ENCODE measurements around the gene IQSEC3. TPM values are rescaled to one million over a fixed set of nuclear protein-coding genes. Genes with fewer than 3 reads are reported as not detected.

IQSEC3 gene
- total RNA-seq, 1 experiment from 2014 or later: 1.7 TPM

DNA sequence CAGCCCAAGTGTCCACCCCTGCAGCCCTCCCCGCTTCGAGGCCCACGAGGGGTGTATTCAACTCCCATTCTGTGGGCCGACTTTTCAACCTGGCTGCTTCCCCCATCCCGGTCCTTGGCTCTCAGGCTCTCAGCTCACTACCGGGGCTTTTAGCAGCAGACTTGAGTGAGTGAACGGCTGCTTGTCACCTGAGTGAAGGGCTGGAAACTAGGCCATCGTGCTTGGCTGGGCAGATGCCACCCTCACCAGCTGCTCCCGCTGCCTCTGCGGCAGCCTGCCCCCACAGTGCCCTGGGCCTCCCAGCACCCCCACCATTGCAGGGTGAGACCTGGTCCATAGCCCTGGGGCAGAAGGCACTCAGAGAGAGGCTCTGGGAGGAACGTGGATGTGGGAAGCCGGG is 87.5 kb downstream of the IQSEC3 start (continued):
- TF ChIP-seq, protein P1, sequence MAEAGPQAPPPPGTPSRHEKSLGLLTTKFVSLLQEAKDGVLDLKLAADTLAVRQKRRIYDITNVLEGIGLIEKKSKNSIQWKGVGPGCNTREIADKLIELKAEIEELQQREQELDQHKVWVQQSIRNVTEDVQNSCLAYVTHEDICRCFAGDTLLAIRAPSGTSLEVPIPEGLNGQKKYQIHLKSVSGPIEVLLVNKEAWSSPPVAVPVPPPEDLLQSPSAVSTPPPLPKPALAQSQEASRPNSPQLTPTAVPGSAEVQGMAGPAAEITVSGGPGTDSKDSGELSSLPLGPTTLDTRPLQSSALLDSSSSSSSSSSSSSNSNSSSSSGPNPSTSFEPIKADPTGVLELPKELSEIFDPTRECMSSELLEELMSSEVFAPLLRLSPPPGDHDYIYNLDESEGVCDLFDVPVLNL (CRISPR knock-in tag; IDR thresholded peaks at IDR 0.05; ENCODE audit: borderline replicate concordance, low read depth): no peak
- TF ChIP-seq RORB (CRISPR knock-in tag; IDR thresholded peaks at IDR 0.05): no peak

- Mint-ChIP-seq H3K4me3 (no peak overlapping the region), H3K9me3 (no peaks in the 10 kb centered on the region), H3K36me3 (no peaks in the 10 kb centered on the region), H3K27ac (no peak overlapping the region), H3K4me1 (peaks cover 20% of the 10 kb centered on the region), H3K27me3 (ENCODE audit: low read depth) (no peaks in the 10 kb centered on the region; the same call in 1 of the 2 replicates)
- ATAC-seq: no peak
- TF ChIP-seq, protein P1 (CRISPR knock-in tag; IDR thresholded peaks at IDR 0.05; ENCODE audit: borderline replicate concordance, low read depth): no peak
- TF ChIP-seq ZBTB21 (CRISPR knock-in tag; IDR thresholded peaks at IDR 0.05; ENCODE audit: borderline replicate concordance): no peak
- POLR2A ChIA-PET: no interaction called here
- CTCF ChIA-PET: interaction anchor here (1.2 to 2.7 kb wide), 3 partner anchors 13 to 65 kb away, joined by 5 to 8 read pairs (median 8); no protein-coding TSS in a partner anchor
- DNase-seq (ENCODE audit: low spot score): no peak
Measured at GRCh38 chr12:155006-155405, 88.4 kb downstream of the IQSEC3 start.

- POLR2A ChIA-PET: no interaction called here
- CTCF ChIA-PET: interaction anchor here (0.5 to 1.7 kb wide), 3 partner anchors 24 to 64 kb away, joined by 4 to 8 read pairs (median 5); no protein-coding TSS in a partner anchor
- no peak overlapping the region for H3K4me3 Mint-ChIP-seq
- peaks cover 20% of the 10 kb centered on the region for H3K4me1 Mint-ChIP-seq
- no peaks in the 10 kb centered on the region for H3K36me3 Mint-ChIP-seq
- H3K27me3 Mint-ChIP-seq (ENCODE audit: low read depth): no peaks in the 10 kb centered on the region; the same call in 1 of the 2 replicates
- TF ChIP-seq GRHL2 (CRISPR knock-in tag; IDR thresholded peaks at IDR 0.05; ENCODE audit: insufficient replicate concordance, severe bottlenecking): no peak
- TF ChIP-seq SMAD3 (CRISPR knock-in tag; IDR thresholded peaks at IDR 0.05; ENCODE audit: borderline replicate concordance): no peak
- TF ChIP-seq FOXK1 (CRISPR knock-in tag; IDR thresholded peaks at IDR 0.05): no peak
- no peak for TF ChIP-seq MYBL2 (CRISPR knock-in tag; IDR thresholded peaks at IDR 0.05)
- TF ChIP-seq PRDM15 (CRISPR knock-in tag; IDR thresholded peaks at IDR 0.05): no peak
- TF ChIP-seq ELF4 (CRISPR knock-in tag; IDR thresholded peaks at IDR 0.05; ENCODE audit: low read depth): no peak
- TF ChIP-seq ZNF425 (CRISPR knock-in tag; conservative IDR thresholded peaks at IDR 0.05): no peak
- no peak for TF ChIP-seq ZNF423 (CRISPR knock-in tag; IDR thresholded peaks at IDR 0.05)
- no peak for TF ChIP-seq ESRRA (CRISPR knock-in tag; IDR thresholded peaks at IDR 0.05; ENCODE audit: borderline replicate concordance)
- no peak for TF ChIP-seq TEAD4 (CRISPR knock-in tag; IDR thresholded peaks at IDR 0.05)
- no peak for TF ChIP-seq RORB (CRISPR knock-in tag; IDR thresholded peaks at IDR 0.05)
- TF ChIP-seq NR1H2 (CRISPR knock-in tag; IDR thresholded peaks at IDR 0.05): no peak
- no peak overlapping the region for H3K27ac Mint-ChIP-seq
- DNase-seq (ENCODE audit: low spot score): no peak
- no peaks in the 10 kb centered on the region for H3K9me3 Mint-ChIP-seq
- no peak for ATAC-seq
Measured at GRCh38 chr12:155646-156045, 89.1 kb downstream of the IQSEC3 start.
